ENCODE data around the gene MRPS24. TPM values are rescaled to one million over a fixed set of nuclear protein-coding genes. Genes with fewer than 3 reads are reported as not detected.

MRPS24 gene
- total RNA-seq, 1 donor from 2014 or later: 61.5 TPM

DNA sequence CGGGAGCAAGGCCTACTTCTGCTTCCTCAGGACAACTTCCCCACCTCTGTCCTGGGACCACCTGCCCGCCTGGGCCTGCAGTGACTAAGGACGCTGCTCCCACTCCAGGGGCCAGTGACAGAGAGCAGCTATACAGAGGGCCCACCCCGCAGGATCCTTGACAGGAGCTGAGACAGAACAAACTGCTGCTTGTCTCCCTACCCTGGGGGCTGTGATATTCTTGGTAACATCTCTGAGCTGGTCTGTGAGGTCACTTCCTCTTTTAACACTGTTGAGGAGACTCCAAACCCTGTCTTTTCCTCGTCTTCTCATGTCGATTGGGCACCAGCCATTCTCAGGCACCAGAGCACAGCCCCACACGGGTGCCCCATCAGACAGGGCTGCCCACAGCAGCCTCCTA lies 6.9 kb upstream of the MRPS24 start:
- Histone ChIP-seq H3K36me3 (peaks cover 65% of the 10 kb centered on the region), H3K9me3 (no peaks in the 10 kb centered on the region), H3K4me1 (peaks cover 4% of the 10 kb centered on the region), H3K27me3 (no peaks in the 10 kb centered on the region), H3K4me3 (no peak overlapping the region), H3K27ac (no peak overlapping the region)
- DNase-seq: no peak
- TF ChIP-seq, protein P1, sequence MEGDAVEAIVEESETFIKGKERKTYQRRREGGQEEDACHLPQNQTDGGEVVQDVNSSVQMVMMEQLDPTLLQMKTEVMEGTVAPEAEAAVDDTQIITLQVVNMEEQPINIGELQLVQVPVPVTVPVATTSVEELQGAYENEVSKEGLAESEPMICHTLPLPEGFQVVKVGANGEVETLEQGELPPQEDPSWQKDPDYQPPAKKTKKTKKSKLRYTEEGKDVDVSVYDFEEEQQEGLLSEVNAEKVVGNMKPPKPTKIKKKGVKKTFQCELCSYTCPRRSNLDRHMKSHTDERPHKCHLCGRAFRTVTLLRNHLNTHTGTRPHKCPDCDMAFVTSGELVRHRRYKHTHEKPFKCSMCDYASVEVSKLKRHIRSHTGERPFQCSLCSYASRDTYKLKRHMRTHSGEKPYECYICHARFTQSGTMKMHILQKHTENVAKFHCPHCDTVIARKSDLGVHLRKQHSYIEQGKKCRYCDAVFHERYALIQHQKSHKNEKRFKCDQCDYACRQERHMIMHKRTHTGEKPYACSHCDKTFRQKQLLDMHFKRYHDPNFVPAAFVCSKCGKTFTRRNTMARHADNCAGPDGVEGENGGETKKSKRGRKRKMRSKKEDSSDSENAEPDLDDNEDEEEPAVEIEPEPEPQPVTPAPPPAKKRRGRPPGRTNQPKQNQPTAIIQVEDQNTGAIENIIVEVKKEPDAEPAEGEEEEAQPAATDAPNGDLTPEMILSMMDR (IDR thresholded peaks at IDR 0.05): no peak
- intact Hi-C loops (cut with DNase I): no loop called here
- no peak for ATAC-seq

DNA sequence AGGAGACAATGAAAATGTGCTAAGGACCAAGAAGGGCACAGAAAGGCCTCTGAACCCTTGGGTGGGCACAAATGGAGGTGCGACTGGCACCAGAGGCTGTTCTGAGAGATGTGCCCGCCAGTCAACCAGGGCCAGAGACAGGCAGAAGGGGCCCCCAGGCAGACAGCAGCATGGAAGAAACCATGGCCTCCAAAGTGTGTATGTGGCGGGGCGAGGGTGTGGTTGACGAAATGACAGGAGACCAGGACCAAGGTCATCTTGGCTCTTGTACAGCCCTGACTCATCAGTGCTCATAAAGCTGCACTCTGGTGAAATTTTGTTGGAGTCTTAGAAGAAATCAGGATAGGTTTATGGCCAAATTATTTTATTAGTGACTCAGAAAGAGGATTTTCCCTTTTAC lies 4.0 kb upstream of the MRPS24 start:
- intact Hi-C loops (cut with DNase I): no loop called here
- peaks cover 14% of the 10 kb centered on the region for H3K4me1 ChIP-seq
- peaks cover 35% of the 10 kb centered on the region for H3K36me3 ChIP-seq
- DNase-seq: no peak
- no peaks in the 10 kb centered on the region for H3K27me3 ChIP-seq
- no peak for ATAC-seq
- TF ChIP-seq, protein P1 (IDR thresholded peaks at IDR 0.05): no peak
- no peak overlapping the region for H3K4me3 ChIP-seq
- H3K27ac ChIP-seq: no peak overlapping the region
- no peaks in the 10 kb centered on the region for H3K9me3 ChIP-seq

DNA sequence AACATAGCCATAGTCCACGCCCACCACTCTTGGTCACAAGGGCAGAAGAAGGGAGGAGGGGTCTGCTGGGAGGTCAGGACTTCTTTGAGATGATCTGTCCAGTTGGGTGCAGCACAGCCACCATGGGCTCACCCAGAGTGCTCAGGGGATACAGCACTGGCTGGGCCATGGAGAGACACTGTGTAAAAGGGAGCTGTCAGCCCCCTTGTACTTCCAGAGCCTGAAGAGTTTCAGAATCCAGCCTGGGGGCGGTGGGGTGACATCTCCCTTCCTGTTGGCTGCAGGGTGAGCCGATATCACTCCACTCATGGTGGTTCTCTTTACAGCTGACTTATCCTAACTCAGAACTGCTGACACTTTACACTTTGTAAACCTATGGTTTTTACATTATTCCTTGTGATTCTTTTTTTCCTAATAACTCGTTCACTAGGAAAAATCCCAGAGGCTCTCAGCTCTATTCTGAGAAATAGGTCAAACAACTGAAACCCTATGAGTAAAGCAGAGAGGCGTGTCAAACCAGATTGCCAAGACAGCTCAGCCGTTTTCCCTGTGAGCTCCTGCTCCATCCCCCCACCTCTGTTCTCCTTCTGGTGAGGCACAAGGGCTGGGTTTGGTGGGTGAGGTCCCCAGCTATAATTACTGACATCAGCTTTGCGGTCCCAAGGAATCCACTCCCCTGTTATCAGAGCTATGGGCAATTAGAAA lies 3.2 kb upstream of the MRPS24 start:
- DNase-seq (no peak), ATAC-seq (no peak)
- TF ChIP-seq, protein P1 (IDR thresholded peaks at IDR 0.05): no peak
- Histone ChIP-seq H3K9me3 (no peaks in the 10 kb centered on the region), H3K36me3 (peaks cover 28% of the 10 kb centered on the region), H3K4me1 (peaks cover 16% of the 10 kb centered on the region), H3K27me3 (no peaks in the 10 kb centered on the region), H3K27ac (no peak overlapping the region), H3K4me3 (no peak overlapping the region)
- intact Hi-C loops (cut with DNase I): no loop called here

DNA sequence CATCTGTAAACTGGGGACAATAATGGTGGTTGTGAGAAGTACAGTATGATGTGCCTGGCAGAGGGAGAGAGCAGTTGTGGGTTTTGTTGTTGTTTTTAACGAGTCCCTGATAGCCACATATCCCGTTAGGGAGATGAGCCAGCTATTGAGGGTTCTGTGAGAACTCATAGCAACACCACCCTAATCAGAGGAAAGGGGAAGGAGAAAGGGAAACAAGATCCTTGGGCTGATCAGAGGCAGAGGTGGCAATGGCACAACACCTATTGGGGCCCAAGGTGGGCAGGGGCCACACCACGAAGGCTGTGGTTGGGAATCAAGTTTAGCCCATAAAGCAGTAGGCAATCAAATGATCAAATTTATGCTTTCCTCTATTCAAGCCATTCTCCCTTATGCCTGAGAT lies 1.7 kb upstream of the MRPS24 start:
- no peaks in the 10 kb centered on the region for H3K9me3 ChIP-seq
- H3K27me3 ChIP-seq: no peaks in the 10 kb centered on the region
- H3K4me1 ChIP-seq: peaks cover 16% of the 10 kb centered on the region
- intact Hi-C loops (cut with DNase I): no loop called here
- H3K4me3 ChIP-seq: no peak overlapping the region
- H3K36me3 ChIP-seq: peaks cover 24% of the 10 kb centered on the region
- no peak overlapping the region for H3K27ac ChIP-seq
- DNase-seq (no peak), ATAC-seq (no peak)
- TF ChIP-seq, protein P1 (IDR thresholded peaks at IDR 0.05): no peak

DNA sequence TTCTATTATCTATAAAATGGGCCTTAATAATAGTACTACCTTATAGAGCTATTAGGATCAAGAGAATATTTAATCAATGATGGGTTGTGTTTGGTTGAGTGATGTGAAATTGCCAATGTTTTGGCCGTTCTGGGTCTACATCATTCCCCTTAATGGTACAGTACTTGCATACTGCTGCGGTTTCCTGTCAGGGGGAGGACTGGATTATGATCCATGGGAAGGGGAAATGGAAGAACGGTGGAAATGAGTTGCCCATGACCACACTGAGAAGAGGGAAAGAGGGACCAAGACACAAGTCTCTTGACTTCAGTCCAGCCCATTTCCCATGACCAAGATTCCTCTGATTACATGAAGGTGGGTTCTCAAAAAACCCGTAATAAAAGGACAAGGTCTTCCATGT lies 999 bp upstream of the MRPS24 start:
- peak overlapping the region; percentile 72 for H3K4me3 ChIP-seq
- DNase-seq (no peak), ATAC-seq (no peak)
- TF ChIP-seq, protein P1 (IDR thresholded peaks at IDR 0.05): no peak
- peak overlapping the region; percentile 83 for H3K27ac ChIP-seq
- H3K27me3 ChIP-seq: no peaks in the 10 kb centered on the region
- H3K9me3 ChIP-seq: no peaks in the 10 kb centered on the region
- H3K36me3 ChIP-seq: peaks cover 17% of the 10 kb centered on the region
- peaks cover 16% of the 10 kb centered on the region for H3K4me1 ChIP-seq
- intact Hi-C loops (cut with DNase I): no loop called here

DNA sequence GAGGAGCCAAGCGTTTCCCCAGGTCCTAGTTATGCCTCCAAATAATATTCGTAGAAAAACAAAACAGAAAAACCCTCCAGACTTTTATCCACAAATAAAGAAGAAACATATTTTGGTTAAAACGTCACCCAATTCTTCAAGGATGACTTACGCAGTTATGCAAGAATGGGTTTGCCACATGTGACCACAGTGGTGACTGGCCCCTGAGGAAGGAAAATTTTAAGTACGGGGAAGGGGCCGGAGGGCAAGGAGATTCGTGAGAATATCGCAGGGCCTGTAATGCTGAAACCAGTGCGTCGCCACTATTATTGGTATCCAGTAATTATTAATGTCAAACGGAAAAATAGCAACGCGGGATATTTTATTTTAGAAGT lies 537 bp upstream of the MRPS24 start:
- TF ChIP-seq, protein P1 (IDR thresholded peaks at IDR 0.05): no peak
- Histone ChIP-seq H3K4me3 (peak overlapping the region; percentile 72), H3K4me1 (peaks cover 16% of the 10 kb centered on the region), H3K36me3 (peaks cover 13% of the 10 kb centered on the region), H3K9me3 (no peaks in the 10 kb centered on the region), H3K27ac (peak overlapping the region; percentile 83), H3K27me3 (no peaks in the 10 kb centered on the region)
- intact Hi-C loops (cut with DNase I): no loop called here
- DNase-seq (no peak), ATAC-seq (peak; percentile 15)
